ENCODE results near the gene MMAB. TPM values are rescaled to one million over a fixed set of nuclear protein-coding genes. Genes with fewer than 3 reads are reported as not detected.

The MMAB gene
- total and polyA plus RNA-seq, 8 donors = 6.2 to 71.2 (median 29.8) TPM

DNA sequence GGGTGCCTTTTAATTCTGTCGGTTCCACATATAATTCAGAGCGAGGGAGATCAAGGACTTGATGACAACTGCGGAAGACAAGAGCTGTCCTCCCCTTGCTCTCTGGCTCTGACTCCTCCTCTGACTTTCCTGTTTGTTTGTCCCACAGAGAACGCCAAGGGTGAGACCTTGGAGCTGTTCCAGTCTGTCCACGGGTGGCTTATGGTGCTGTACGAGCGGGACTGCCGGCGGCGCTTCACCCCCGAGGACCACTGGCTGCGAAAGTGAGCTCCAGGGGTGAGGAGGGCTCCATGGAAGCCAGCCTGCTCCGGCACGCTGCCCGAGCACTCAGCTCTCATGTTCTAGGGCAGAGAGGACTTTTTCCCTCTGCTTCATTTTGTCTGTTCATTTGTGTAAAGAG lies 63.1 kb downstream of the MMAB start:
- no peak for DNase-seq
- intact Hi-C loops (cut with DNase I; ENCODE audit: low total_unique reads) = no loop called here
- no peaks in the 10 kb centered on the region for H3K27me3 ChIP-seq
- WGBS, 5 donors = 86 to 93% (median 88%) methylated on average over 15 of the region's 15 CpGs
- no peaks in the 10 kb centered on the region for H3K9me3 ChIP-seq
- TF ChIP-seq EP300 (IDR thresholded peaks at IDR 0.05) = no peak
- TF ChIP-seq POLR2AphosphoS5 (IDR thresholded peaks at IDR 0.05) = no peak
- TF ChIP-seq, protein P1, sequence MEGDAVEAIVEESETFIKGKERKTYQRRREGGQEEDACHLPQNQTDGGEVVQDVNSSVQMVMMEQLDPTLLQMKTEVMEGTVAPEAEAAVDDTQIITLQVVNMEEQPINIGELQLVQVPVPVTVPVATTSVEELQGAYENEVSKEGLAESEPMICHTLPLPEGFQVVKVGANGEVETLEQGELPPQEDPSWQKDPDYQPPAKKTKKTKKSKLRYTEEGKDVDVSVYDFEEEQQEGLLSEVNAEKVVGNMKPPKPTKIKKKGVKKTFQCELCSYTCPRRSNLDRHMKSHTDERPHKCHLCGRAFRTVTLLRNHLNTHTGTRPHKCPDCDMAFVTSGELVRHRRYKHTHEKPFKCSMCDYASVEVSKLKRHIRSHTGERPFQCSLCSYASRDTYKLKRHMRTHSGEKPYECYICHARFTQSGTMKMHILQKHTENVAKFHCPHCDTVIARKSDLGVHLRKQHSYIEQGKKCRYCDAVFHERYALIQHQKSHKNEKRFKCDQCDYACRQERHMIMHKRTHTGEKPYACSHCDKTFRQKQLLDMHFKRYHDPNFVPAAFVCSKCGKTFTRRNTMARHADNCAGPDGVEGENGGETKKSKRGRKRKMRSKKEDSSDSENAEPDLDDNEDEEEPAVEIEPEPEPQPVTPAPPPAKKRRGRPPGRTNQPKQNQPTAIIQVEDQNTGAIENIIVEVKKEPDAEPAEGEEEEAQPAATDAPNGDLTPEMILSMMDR (IDR thresholded peaks at IDR 0.05) = no peak
- TF ChIP-seq POLR2A (IDR thresholded peaks at IDR 0.05) = no peak
- H3K4me1 ChIP-seq = no peaks in the 10 kb centered on the region
- H3K36me3 ChIP-seq = peaks cover 86 to 100% (median 100%) of the 10 kb centered on the region in 4 donors
- H3K27ac ChIP-seq = no peak overlapping the region
- no peak overlapping the region for H3K4me3 ChIP-seq

DNA sequence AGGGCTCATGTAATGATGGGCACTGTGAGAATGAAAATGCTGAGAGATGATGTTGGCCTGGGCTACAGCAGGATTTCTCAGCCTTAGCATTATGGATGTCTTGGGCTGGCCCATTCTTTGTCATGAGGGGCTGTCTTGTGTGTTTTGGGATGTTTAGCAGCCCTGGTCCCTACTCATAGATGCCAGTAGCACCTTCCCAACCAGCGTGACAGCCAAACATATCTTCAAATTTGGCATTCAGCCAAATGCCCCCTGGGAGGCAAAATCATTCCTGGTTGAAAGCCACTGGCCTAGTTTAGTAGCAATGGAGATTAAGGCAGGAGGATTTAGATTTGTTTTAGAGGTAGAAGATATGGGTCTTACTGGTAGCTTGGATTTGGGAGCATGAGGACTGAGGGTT lies 69.2 kb downstream of the MMAB start:
- Histone ChIP-seq H3K27ac (no peak overlapping the region), H3K9me3 (no peaks in the 10 kb centered on the region), H3K4me1 (no peaks in the 10 kb centered on the region), H3K4me3 (no peak overlapping the region), H3K27me3 (no peaks in the 10 kb centered on the region), H3K36me3 (peaks cover 86 to 100% (median 100%) of the 10 kb centered on the region in 4 donors)
- WGBS, 5 donors = 53 to 78% (median 65%) methylated on average over 1 of the region's 1 CpG
- TF ChIP-seq POLR2A (IDR thresholded peaks at IDR 0.05) (no peak), EP300 (IDR thresholded peaks at IDR 0.05) (no peak), POLR2AphosphoS5 (IDR thresholded peaks at IDR 0.05) (no peak)
- TF ChIP-seq, protein P1 (IDR thresholded peaks at IDR 0.05) = no peak
- DNase-seq = no peak
- intact Hi-C loops (cut with DNase I; ENCODE audit: low total_unique reads) = no loop called here

Other genes starting within 250 kb of the MMAB start
- gene MYO1H, start 225.6 kb downstream of the MMAB start, total RNA-seq = not detected
- gene MYO1H, start 225.6 kb downstream of the MMAB start, polyA plus RNA-seq = under 1 TPM in 1 of 3 donors, not detected in 2; 0.08 TPM
- gene KCTD10, start 96.2 kb downstream of the MMAB start, total RNA-seq = 100 to 1,000 TPM in 1 of 5 donors, 10 to 100 TPM in 4; 19.6 to 156 (median 48.7) TPM
- 10 to 100 TPM; 12.1 to 36.5 (median 33.6) TPM for gene KCTD10, start 96.2 kb downstream of the MMAB start, polyA plus RNA-seq
- gene UBE3B, start 95.9 kb downstream of the MMAB start, total RNA-seq = 100 to 1,000 TPM in 1 of 5 donors, 10 to 100 TPM in 4; 10.5 to 104 (median 48.1) TPM
- 10 to 100 TPM in 2 of 3 donors, 1 to 10 TPM in 1; 9.4 to 13.1 (median 11.5) TPM for gene UBE3B, start 95.9 kb downstream of the MMAB start, polyA plus RNA-seq
- gene MVK, start 290 bp upstream of the MMAB start, total RNA-seq = 10 to 100 TPM in 3 of 5 donors, 1 to 10 TPM in 2; 1.2 to 16.7 (median 10.7) TPM
- gene MVK, start 290 bp upstream of the MMAB start, polyA plus RNA-seq = 10 to 100 TPM; 16.7 to 22.8 (median 18.0) TPM
- 10 to 100 TPM in 1 of 5 donors, 1 to 10 TPM in 4; 1.7 to 19.7 (median 5.4) TPM for gene FAM222A, start 140.3 kb upstream of the MMAB start, total RNA-seq
- 1 to 10 TPM; 3.1 to 5.4 (median 3.7) TPM for gene FAM222A, start 140.3 kb upstream of the MMAB start, polyA plus RNA-seq